Gastrocnemius medialis (tissue), 4 donors: ENCODE data around the gene MACROD1.

Experiments
- CTCF ChIP-seq, 5 experiments: fragments of 450-650 bp in 3 of 5; fragments of 200-600 bp in 2 of 5; sonication (generic) in 2 of 5; IDR thresholded peaks in 4 of 5; conservative IDR thresholded peaks in 1 of 5; 1 replicate in 4 of 5; 2 replicates in 1 of 5; pipeline ENCODE4 v1.5.1; 2016 to 2019; ENCODE audit warnings: antibody characterized with exemption in 5 of 5, mild to moderate bottlenecking in 3 of 5, moderate library complexity in 3 of 5
- POLR2A ChIP-seq, 2 donors: fragments of 450-650 bp; IDR thresholded peaks; one replicate each; pipeline ENCODE4 v1.6.1; 2017; ENCODE audit warnings: antibody characterized with exemption in 2 of 2, mild to moderate bottlenecking in 2 of 2, moderate library complexity in 2 of 2

- no peak for TF ChIP-seq CTCF (IDR thresholded peaks at IDR 0.05 in 4 of 5, conservative IDR thresholded peaks at IDR 0.05 in 1 of 5)
- no peak for TF ChIP-seq POLR2A (IDR thresholded peaks at IDR 0.05)
These were observed 46.2 kb downstream of the MACROD1 start for GRCh38 chr11:64119700-64120099.
